PFSK-1 (cell line): Measurements from ENCODE around the gene DNAI7.

Experiments
- FOXP2 ChIP-seq: optimal IDR thresholded peaks from 2 replicates; pipeline ENCODE3; 2011; ENCODE audit warnings: borderline replicate concordance, control low read depth, inconsistent platforms; ENCODE audit not compliant: insufficient read depth; ENCODE audit errors: extremely low read length, extremely low read depth
- POLR2AphosphoS5 ChIP-seq: IDR thresholded peaks from 2 replicates; pipeline ENCODE4 v1.6.1; 2012; ENCODE audit warnings: low read depth, mild to moderate bottlenecking, control low read depth, low read length, moderate library complexity
- REST ChIP-seq, 2 experiments: IDR thresholded peaks; 2 replicates each; pipeline versions ENCODE4 v1.6.1 to v1.8.0; 2011 to 2012; ENCODE audit warnings: low read depth in 2 of 2, low read length in 2 of 2, control low read depth in 1 of 2, inconsistent platforms in 1 of 2, mild to moderate bottlenecking in 1 of 2, moderate library complexity in 1 of 2; ENCODE audit not compliant: insufficient read depth in 1 of 2
- SIN3A ChIP-seq: IDR thresholded peaks from 2 replicates; pipeline ENCODE4 v1.6.1; 2012; ENCODE audit warnings: mild to moderate bottlenecking, low read length, moderate library complexity, borderline replicate concordance; ENCODE audit not compliant: insufficient read depth
- TAF1 ChIP-seq: IDR thresholded peaks from 2 replicates; pipeline ENCODE4 v1.6.1; 2012; ENCODE audit warnings: low read length, control low read depth, borderline replicate concordance; ENCODE audit not compliant: insufficient read depth

Gene DNAI7

GRCh38 chr12:25123126-25123525 is 71.8 kb downstream of the DNAI7 start:
- TF ChIP-seq REST (IDR thresholded peaks at IDR 0.05; ENCODE audit: insufficient read depth in 1 of 2, low read depth in 2 of 2, low read length in 2 of 2) (no peak), SIN3A (no peak), TAF1 (no peak), FOXP2 (no peak), POLR2AphosphoS5 (no peak)

DNA sequence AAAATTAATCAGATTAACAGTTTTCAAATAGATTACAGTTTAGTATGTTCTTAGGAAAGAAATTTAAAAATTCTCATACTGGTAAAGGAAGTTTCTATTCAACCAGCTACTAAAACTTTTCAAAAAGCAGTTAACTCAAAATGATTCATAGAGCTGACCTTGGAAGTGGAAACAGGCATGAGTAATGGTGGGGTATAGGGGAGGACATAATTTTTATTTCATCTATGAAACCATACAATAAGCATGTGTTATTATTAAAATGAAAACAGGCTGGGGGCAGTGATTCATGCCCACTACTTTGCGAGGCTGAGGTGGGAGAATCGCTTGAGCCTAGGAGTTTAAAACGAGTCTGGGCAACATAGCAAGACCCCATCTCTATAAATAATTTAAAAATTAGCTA is 73.0 kb downstream of the DNAI7 start:
- TF ChIP-seq POLR2AphosphoS5 (no peak), TAF1 (no peak), REST (IDR thresholded peaks at IDR 0.05; ENCODE audit: insufficient read depth in 1 of 2, low read depth in 2 of 2, low read length in 2 of 2) (no peak), FOXP2 (no peak), SIN3A (no peak)

DNA sequence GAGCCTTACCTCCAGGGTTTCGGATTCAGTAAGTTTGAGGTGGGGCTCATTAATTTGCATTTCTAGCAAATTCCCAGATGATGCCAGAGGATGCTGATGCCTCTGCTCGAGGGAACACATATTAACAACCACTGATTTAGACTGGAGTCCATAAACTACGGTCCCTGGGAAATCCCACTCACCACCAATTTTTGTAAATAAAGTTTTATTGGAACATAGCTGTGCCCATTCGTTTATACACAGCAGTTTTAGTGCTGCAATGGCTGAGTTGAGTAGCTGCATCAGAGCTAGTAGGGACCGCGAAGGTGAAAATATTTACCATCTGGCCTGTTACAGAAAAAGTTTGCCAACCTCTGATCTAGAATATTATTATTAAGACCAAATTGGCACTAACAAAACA is 73.8 kb downstream of the DNAI7 start:
- TF ChIP-seq SIN3A, result no peak
- TF ChIP-seq FOXP2, result no peak
- no peak for TF ChIP-seq TAF1
- TF ChIP-seq REST (IDR thresholded peaks at IDR 0.05; ENCODE audit: insufficient read depth in 1 of 2, low read depth in 2 of 2, low read length in 2 of 2), result no peak
- no peak for TF ChIP-seq POLR2AphosphoS5

GRCh38 chr12:25119020-25119419 is 75.9 kb downstream of the DNAI7 start:
- no peak for TF ChIP-seq TAF1
- no peak for TF ChIP-seq FOXP2
- TF ChIP-seq POLR2AphosphoS5, result no peak
- no peak for TF ChIP-seq SIN3A
- TF ChIP-seq REST (IDR thresholded peaks at IDR 0.05; ENCODE audit: insufficient read depth in 1 of 2, low read depth in 2 of 2, low read length in 2 of 2), result no peak

DNA sequence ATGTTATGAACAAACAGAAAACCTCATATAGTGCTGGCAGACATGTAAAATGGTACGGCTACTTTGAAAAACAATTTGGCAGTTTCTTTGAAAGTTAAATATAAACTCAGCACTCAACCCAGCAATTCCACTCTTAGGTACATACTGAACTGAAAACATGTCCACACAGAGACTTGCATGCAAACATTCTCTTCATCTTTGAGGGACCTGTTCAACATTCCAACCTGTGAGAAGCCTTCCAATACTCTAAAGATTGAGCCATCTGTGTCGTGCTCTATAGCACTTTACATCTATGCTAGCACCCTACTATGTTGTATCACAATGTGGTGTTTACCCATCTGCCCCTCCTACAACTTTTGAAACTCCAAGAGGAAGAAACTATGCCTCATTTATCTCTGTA is 79.3 kb downstream of the DNAI7 start:
- TF ChIP-seq POLR2AphosphoS5 (no peak), REST (IDR thresholded peaks at IDR 0.05; ENCODE audit: insufficient read depth in 1 of 2, low read depth in 2 of 2, low read length in 2 of 2) (no peak), TAF1 (no peak), SIN3A (no peak), FOXP2 (no peak)
